Activated CD8-positive, alpha-beta memory T cell treated with anti-CD3 and anti-CD28 coated beads for 36 hours (primary cell): ENCODE results near the gene PIP5K1A. TPM values are rescaled to one million over a fixed set of nuclear protein-coding genes. Genes with fewer than 3 reads are reported as not detected.
"Not testable (repeated sequence)": the region's sequence is repeated elsewhere in the genome, so short reads cannot be mapped to it uniquely, and the experiment has no call there.

Experiments used
- CTCF ChIA-PET: fragments of 350-600 bp; sonication (Branson Sonifier 250); formaldehyde crosslinking; loops from one replicate; lab custom pipeline; 2021; ENCODE audit warnings: antibody characterized with exemption; lab: Charles Lee
- POLR2A ChIA-PET: fragments of 350-600 bp; sonication (Branson Sonifier 250); formaldehyde crosslinking; loops from one replicate; lab custom pipeline; 2021; ENCODE audit warnings: antibody characterized with exemption; lab: Charles Lee
- total RNA-seq, 2 experiments: library from RNA; stranded (reverse); gene quantifications; one replicate each; pipeline ENCODE4 v1.2.3, GENCODE V29; 2021

Gene PIP5K1A
- total RNA-seq, 2 experiments from 2014 or later: 74.7 to 78.6 TPM

GRCh38 chr1:151275341-151275740 lies 77.0 kb downstream of the PIP5K1A start:
- POLR2A ChIA-PET: not testable (repeated sequence)
- CTCF ChIA-PET: interaction anchor here (0.7 kb wide), 1 partner anchor 184 kb away, joined by 3 read pairs; the partner anchor contains the start of gene POGZ

DNA sequence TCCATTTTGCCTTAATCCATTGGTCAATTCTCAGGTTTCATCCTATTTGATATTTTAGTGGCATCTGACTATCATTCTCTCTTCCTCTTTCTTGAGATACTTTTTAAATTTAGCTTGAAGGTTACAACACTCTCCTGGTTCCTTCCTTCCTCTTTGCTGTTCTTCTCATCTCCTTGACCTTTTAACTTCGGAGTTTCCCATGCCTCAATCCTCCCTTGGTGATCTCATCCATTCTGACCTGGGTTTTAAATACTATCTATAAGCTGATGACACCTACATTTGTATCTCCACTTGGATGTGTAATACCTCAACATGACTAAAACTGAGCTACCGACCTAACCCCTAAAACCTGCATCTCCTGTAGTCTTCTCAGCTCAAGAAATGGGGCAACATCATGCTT lies 78.9 kb downstream of the PIP5K1A start:
- ChIA-PET POLR2A (interaction anchor here (0.5 kb wide), 1 partner anchor 111 kb away, joined by 3 read pairs; no protein-coding TSS in a partner anchor), CTCF (interaction anchor here (0.7 to 0.9 kb wide), 2 partner anchors 22 to 63 kb away, joined by 3 to 4 read pairs; partner anchors contain the start of gene PSMD4)

DNA sequence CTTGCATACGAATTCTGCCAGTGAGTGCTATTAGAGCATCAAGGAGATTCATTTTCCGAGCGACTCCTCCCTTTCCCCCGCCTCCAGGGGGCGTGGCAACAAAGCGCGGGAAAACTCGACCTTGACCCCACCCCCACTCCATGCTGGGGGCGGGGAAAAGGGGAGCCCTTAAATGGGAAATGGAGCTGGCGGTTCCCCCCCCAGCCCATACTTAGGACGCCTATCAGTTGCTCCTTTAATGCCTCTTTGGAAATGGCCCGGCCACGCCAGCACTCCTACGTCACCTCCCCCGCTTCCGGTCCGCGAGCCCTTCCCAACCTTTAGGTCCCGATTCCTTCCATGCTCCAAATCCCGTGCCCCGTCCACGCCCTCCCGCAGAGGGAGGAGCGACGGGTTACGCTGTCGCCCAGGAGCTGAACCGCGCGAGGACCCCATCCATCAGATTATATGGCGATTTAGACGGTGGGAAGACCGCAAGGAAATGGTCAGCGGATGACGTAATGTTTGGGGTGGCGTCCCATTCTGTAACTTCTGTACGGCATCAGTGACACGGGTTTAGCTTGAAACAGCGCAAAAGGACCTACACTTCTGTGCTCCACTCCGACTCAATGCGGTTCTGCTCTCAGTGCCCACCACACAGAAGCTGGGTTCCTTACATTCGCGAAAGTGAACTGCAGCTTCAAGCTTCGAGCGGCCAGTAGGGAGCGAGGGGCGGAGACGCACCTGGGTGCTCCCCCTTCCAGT lies 83.0 kb downstream of the PIP5K1A start:
- POLR2A ChIA-PET: interaction anchor here (0.7 to 1.4 kb wide), 4 partner anchors 11 to 210 kb away, joined by 3 to 4 read pairs (median 4); partner anchors contain the start of gene VPS72

DNA sequence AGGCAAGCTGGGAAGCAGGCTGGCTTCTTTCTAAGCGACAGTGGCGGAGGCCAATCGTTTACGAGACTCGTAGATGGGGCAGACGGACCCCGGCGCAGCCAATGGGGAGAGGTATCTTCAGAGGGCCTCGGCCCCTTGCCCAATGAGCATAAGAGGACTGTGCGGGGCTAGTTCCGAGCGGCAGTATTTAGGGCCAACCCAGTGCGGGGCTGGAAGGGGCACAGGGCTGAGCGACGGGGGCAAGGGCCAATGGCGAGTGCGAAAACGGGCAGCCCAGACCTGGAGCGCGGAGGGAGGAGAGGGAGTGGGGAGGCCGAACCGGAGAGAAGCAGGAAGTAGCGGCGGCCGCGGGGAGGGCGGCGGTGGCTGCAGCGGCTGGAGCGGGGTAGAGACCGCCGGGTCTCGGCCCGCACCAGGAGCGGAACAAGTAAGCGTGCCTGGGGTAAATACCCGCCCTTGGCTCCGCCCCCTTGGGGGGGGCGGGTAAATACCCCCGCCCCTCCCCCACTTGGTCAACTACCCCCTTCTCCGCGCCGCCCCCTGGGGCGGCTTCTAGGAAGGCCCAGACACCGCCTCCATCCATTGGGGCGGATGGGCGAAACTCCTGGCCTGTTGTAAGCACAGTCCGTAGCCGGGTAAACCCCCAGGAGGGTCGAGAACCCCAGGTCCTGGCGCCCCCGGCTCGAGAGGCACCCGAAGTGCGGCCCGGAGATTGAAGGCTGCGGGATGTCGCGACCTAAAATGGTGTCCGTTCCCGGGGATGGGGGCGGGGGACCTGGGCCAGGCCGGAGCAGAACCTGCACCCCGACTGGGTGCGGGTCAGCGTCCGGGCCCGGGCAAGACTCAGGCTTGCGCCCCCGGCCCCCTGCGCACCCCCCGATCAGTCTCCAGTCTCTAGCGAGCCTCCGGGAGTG lies 83.9 kb downstream of the PIP5K1A start, which contains the start of gene ZNF687:
Gene ZNF687, plus strand, starts transcription at position 331 of the 914 bp plus-strand sequence. CDS start 3,993 bp downstream, outside the sequence.
- POLR2A ChIA-PET: interaction anchor here (1.1 to 1.4 kb wide), 3 partner anchors 11 to 92 kb away, joined by 4 read pairs; partner anchors contain the start of gene VPS72
- CTCF ChIA-PET: interaction anchor here (0.6 to 1.9 kb wide), 10 partner anchors 16 to 565 kb away, joined by 3 to 10 read pairs (median 4); partner anchors contain the start of genes CDC42SE1, PI4KB and PSMB4

More for the DNA sequence above, 83.0 kb downstream of the PIP5K1A start:
- CTCF ChIA-PET: interaction anchor here (0.6 to 1.9 kb wide), 11 partner anchors 17 to 564 kb away, joined by 3 to 10 read pairs (median 4); partner anchors contain the start of genes CDC42SE1, PI4KB, PSMB4 and VPS72

DNA sequence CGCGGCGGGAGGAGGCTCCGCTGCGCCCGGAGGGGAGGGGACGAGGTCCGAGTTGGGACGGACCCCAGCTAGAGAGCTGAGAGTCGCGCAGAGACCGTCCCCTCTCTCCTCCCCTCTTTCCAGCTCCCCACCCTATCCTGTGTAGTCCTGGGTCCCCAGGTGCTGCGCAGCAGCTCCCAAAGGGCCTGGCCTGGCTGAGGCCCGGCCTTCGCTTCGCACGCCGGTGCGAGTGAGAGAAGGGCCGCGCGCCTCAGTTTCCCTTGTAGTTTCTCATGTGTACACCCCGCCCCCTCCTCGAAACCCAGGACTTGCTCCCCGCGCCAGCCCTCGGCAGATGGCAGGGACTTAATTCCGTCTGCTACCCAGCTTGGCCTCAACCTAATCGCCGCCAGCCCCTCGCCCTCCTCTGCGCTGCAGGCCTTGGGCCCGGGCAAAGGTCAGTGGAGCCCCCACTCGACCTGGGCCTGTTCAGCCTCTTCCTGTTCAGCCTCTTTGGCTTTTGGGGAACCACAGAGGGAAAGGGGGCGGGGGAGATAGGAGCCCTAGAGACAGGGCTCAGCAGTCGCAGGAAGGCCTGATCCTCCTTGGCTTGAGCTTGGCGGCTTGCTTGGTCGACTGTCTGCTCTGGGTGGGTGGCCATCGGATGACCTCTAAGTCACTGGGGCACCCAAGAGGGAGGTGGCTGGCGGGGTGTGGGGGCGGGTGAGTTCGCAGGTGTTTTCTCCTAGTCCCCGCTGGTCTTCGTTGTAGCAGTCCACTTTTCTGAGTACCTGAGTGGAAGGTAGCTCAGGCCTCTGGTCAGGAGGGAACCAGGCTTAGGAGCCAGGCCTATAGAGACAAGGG lies 84.8 kb downstream of the PIP5K1A start:
- POLR2A ChIA-PET: interaction anchor here (0.5 to 1.7 kb wide), 3 partner anchors 28 to 416 kb away, joined by 3 to 5 read pairs (median 4); partner anchors contain the start of gene PI4KB
- CTCF ChIA-PET: interaction anchor here (0.8 to 1.3 kb wide), 5 partner anchors 15 to 57 kb away, joined by 3 to 5 read pairs (median 3); partner anchors contain the start of gene PI4KB

- CTCF ChIA-PET: interaction anchor here (0.8 to 1.3 kb wide), 5 partner anchors 14 to 56 kb away, joined by 3 to 5 read pairs (median 3); no protein-coding TSS in a partner anchor
- POLR2A ChIA-PET: interaction anchor here (0.8 to 1.7 kb wide), 3 partner anchors 27 to 58 kb away, joined by 3 to 5 read pairs (median 3); partner anchors contain the start of gene PI4KB
Observed at GRCh38 chr1:151284013-151284577, 85.7 kb downstream of the PIP5K1A start.

DNA sequence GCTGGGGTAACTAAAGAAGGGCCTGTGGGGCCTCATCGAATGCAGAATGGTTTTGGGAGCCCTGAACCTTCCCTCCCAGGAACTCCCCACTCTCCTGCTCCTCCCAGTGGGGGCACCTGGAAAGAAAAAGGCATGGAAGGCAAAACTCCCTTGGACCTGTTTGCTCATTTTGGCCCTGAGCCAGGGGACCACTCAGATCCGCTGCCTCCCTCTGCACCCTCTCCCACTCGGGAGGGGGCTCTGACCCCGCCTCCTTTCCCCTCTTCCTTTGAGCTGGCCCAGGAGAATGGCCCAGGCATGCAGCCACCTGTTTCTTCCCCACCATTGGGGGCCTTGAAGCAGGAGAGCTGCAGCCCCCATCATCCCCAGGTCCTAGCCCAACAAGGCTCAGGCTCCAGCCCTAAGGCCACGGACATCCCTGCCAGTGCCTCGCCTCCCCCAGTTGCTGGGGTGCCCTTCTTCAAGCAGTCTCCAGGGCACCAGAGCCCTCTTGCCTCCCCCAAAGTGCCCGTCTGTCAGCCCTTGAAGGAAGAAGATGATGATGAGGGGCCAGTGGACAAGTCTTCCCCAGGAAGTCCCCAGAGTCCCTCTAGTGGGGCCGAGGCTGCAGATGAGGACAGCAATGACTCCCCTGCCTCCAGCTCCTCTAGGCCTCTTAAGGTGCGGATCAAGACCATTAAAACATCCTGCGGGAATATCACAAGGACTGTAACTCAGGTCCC lies 88.4 kb downstream of the PIP5K1A start:
- ChIA-PET CTCF (interaction anchor here (1.0 kb wide), 1 partner anchor 14 kb away, joined by 3 read pairs; no protein-coding TSS in a partner anchor), POLR2A (interaction anchor here (0.6 kb wide), 1 partner anchor 38 kb away, joined by 3 read pairs; no protein-coding TSS in a partner anchor)

DNA sequence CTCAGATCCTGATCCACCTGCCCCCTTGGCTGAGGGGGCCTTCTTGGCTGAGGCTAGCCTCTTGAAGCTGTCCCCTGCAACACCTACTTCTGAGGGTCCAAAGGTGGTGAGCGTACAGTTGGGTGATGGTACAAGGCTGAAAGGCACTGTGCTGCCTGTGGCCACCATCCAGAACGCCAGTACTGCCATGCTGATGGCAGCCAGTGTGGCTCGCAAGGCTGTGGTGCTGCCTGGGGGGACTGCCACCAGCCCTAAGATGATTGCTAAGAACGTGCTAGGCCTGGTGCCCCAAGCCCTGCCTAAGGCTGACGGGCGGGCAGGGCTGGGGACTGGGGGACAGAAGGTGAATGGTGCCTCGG lies 89.0 kb downstream of the PIP5K1A start:
- POLR2A ChIA-PET: no interaction called here
- CTCF ChIA-PET: interaction anchor here (1.0 kb wide), 1 partner anchor 13 kb away, joined by 3 read pairs; no protein-coding TSS in a partner anchor

DNA sequence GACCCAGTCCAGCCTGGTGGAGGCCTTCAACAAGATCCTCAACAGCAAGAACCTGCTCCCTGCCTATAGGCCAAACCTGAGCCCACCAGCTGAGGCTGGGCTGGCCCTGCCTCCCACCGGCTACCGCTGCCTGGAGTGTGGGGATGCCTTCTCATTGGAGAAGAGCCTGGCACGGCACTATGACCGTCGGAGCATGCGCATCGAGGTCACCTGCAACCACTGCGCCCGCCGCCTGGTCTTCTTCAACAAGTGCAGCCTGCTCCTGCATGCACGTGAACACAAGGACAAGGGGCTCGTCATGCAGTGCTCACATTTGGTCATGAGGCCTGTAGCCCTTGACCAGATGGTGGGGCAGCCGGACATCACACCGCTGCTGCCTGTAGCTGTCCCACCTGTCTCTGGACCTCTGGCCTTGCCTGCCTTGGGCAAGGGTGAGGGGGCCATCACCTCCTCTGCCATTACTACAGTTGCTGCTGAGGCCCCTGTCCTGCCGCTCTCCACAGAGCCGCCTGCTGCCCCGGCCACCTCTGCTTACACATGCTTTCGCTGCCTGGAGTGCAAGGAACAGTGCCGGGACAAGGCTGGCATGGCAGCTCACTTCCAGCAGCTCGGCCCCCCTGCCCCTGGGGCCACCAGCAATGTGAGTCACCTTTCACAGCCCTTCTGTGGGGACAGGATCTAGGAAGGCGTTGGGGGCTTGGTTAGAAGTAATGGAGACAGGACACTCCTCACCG lies 89.6 kb downstream of the PIP5K1A start:
- ChIA-PET CTCF (interaction anchor here (1.0 kb wide), 1 partner anchor 13 kb away, joined by 3 read pairs; no protein-coding TSS in a partner anchor), POLR2A (interaction anchor here (0.6 kb wide), 1 partner anchor 167 kb away, joined by 3 read pairs; no protein-coding TSS in a partner anchor)

DNA sequence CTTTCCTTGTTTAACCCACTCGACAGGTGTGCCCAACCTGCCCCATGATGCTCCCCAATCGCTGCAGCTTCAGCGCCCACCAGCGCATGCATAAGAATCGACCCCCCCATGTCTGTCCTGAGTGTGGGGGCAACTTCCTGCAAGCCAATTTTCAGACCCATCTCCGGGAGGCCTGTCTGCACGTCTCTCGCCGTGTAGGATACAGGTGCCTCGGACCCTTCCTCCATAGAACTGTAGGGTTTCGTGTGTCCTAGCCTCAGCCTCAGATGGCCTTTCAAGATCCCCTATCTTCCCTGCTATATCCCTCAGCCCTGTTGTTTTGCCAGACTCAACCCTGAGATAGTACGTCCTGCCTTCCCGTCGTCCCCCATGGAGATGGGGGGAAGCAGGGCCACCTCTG lies 90.2 kb downstream of the PIP5K1A start:
- ChIA-PET CTCF (no interaction called here), POLR2A (interaction anchor here (0.6 kb wide), 1 partner anchor 167 kb away, joined by 3 read pairs; no protein-coding TSS in a partner anchor)

DNA sequence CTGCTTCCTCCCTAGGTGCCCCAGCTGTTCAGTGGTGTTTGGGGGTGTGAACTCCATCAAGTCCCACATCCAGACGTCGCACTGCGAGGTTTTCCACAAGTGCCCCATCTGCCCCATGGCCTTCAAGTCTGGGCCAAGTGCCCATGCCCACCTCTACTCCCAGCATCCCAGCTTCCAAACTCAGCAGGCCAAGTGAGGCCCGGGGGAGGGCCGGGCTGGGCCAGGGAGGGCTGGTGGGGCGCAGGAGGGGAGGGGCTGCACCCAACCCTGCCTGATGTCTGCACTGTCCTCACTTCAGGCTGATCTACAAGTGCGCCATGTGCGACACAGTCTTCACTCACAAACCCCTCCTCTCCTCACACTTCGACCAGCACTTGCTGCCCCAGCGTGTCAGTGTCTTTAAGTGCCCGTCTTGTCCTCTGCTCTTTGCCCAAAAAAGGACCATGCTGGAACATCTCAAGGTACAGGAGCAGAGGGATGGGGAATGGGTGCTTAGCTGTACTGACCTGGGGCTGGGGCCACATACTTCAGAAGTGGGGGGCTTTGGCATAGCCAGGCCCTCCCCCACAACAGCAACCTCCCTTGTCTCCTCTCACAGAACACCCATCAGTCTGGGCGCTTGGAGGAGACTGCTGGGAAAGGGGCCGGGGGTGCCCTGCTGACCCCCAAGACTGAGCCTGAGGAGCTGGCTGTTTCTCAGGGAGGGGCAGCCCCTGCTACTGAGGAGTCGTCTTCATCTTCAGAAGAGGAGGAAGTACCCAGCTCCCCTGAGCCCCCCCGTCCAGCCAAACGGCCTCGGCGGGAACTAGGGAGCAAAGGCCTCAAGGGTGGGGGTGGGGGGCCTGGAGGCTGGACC lies 91.0 kb downstream of the PIP5K1A start:
- POLR2A ChIA-PET: no interaction called here
- CTCF ChIA-PET: no interaction called here

DNA sequence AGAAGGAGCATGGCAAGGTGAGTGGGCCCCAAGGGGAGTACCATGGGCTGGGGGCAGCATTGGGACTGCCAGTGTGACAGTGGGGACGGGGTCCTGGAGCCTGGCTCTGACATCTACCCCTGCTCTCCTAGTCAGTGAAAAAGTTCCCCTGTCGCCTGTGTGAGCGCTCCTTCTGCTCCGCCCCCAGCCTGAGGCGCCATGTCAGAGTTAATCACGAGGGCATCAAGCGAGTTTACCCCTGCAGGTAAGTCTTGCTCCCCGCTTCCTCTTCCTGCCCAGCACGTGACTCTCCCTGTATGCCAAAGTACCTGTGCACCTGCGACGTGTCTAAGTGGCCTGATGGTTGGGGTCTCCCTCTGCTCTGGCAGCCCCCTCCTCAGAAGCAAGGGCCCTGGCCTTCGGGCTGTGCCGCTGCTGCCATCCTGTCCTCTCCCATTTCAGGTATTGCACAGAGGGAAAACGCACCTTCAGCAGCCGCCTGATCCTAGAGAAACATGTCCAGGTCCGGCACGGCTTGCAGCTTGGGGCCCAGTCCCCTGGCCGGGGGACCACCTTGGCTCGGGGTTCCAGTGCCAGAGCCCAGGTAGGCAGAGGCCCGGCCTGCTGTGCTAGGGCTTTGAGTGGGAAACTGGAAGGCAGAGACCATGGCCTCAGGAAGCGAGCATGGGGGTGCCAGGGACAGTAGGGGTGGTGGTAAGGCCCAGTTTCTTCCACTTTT lies 91.8 kb downstream of the PIP5K1A start:
- POLR2A ChIA-PET: no interaction called here
- CTCF ChIA-PET: no interaction called here

GRCh38 chr1:151290709-151291303 lies 92.5 kb downstream of the PIP5K1A start:
- POLR2A ChIA-PET: no interaction called here
- CTCF ChIA-PET: no interaction called here
